Esophagus squamous epithelium (tissue), 5 donors: ENCODE data around the gene SLC47A1. TPM values are rescaled to one million over a fixed set of nuclear protein-coding genes. Genes with fewer than 3 reads are reported as not detected.
"Not testable (repeated sequence)": the region's sequence is repeated elsewhere in the genome, so short reads cannot be mapped to it uniquely, and the experiment has no call there.

ENCODE experiments used
- DNase-seq: peaks from one replicate; lab custom pipeline; 2025; lab: John Stamatoyannopoulos, UW
- H3K27ac ChIP-seq, 4 donors: fragments of 200-600 bp; sonication (generic); one replicate each; pipeline ENCODE4 v1.5.1; 2016 to 2019; ENCODE audit warnings: mild to moderate bottlenecking in 1 of 4
- H3K27me3 ChIP-seq, 4 donors: fragments of 200-600 bp; sonication (generic); 1 replicate in 3 of 4; 2 replicates in 1 of 4; pipeline versions ENCODE4 v1.5.1 to v1.6.0; 2017 to 2021; ENCODE audit warnings: antibody characterized with exemption in 1 of 4
- H3K36me3 ChIP-seq, 3 donors: fragments of 200-600 bp; sonication (generic); one replicate each; pipeline ENCODE4 v1.5.1; 2016 to 2019
- H3K4me1 ChIP-seq, 3 donors: fragments of 200-600 bp; sonication (generic); one replicate each; pipeline ENCODE4 v1.5.1; 2017 to 2019
- H3K4me3 ChIP-seq, 4 donors: fragments of 200-600 bp; sonication (generic); 1 replicate in 3 of 4; 2 replicates in 1 of 4; pipeline ENCODE4 v1.5.1; 2016 to 2019; ENCODE audit warnings: mild to moderate bottlenecking in 2 of 4, moderate library complexity in 1 of 4
- H3K9me3 ChIP-seq, 3 donors: fragments of 200-600 bp; sonication (generic); one replicate each; pipeline ENCODE4 v1.5.1; 2016 to 2019
- CTCF ChIP-seq, 6 experiments: fragments of 450-650 bp in 4 of 6; fragments of 200-600 bp in 2 of 6; sonication (generic) in 2 of 6; IDR thresholded peaks; one replicate each; pipeline ENCODE4 v1.5.1; 2016 to 2019; ENCODE audit warnings: antibody characterized with exemption in 6 of 6, mild to moderate bottlenecking in 4 of 6, moderate library complexity in 4 of 6
- POLR2A ChIP-seq, 4 donors: fragments of 450-650 bp; IDR thresholded peaks; one replicate each; pipeline ENCODE4 v1.6.1; 2017; ENCODE audit warnings: antibody characterized with exemption in 4 of 4, mild to moderate bottlenecking in 4 of 4, moderate library complexity in 3 of 4
- WGBS, 2 donors: methylation state at CpG; one replicate each; pipeline ENCODE4 v1.1.5; 2018; 5-methylcytosine and 5-hydroxymethylcytosine counted together
- intact Hi-C: fragments of 100-400 bp; cut with DNase I; formaldehyde crosslinking; loops from one replicate; pipeline ENCODE4 v1.15.0; 2022
- total RNA-seq, 4 donors: library from RNA; depleted of rRNA; stranded (reverse); fragments of >200 nt; gene quantifications; one replicate each; pipeline ENCODE4 v1.1.0, GENCODE V29; 2016
- donor health status: DM: yes; HTN: yes; CAD: no.

Gene SLC47A1
- total RNA-seq, 4 donors from 2014 or later, result 3.9 to 7.8 (median 7.3) TPM

- H3K36me3 ChIP-seq, result no peaks in the 10 kb centered on the region
- peaks cover 0 to 14% (median 8%) of the 10 kb centered on the region in 3 donors for H3K4me1 ChIP-seq
- H3K4me3 ChIP-seq, result no peak overlapping the region
- H3K9me3 ChIP-seq, result no peaks in the 10 kb centered on the region
- 75 to 76% methylated on average over 8 to 9 of the region's 9 CpGs for WGBS, 2 donors
- no peaks in the 10 kb centered on the region for H3K27me3 ChIP-seq
- DNase-seq, result no peak
- H3K27ac ChIP-seq, result no peak overlapping the region
- intact Hi-C loops, result no loop called here
- TF ChIP-seq POLR2A (IDR thresholded peaks at IDR 0.05), result no peak
- no peak for TF ChIP-seq CTCF (IDR thresholded peaks at IDR 0.05)
These were observed 31.1 kb upstream of the SLC47A1 start for GRCh38 chr17:19502517-19502916.

- DNase-seq, intact Hi-C loops, H3K27me3 ChIP-seq, H3K4me3 ChIP-seq, H3K9me3 ChIP-seq, H3K27ac ChIP-seq, H3K36me3 ChIP-seq: not testable (repeated sequence)
- WGBS, 2 donors, result 62 to 67% methylated on average over 1 to 3 of the region's 4 CpGs
- peaks cover 0 to 20% (median 8%) of the 10 kb centered on the region in 3 donors for H3K4me1 ChIP-seq
These were observed 28.1 kb upstream of the SLC47A1 start for GRCh38 chr17:19505561-19505960.

DNA sequence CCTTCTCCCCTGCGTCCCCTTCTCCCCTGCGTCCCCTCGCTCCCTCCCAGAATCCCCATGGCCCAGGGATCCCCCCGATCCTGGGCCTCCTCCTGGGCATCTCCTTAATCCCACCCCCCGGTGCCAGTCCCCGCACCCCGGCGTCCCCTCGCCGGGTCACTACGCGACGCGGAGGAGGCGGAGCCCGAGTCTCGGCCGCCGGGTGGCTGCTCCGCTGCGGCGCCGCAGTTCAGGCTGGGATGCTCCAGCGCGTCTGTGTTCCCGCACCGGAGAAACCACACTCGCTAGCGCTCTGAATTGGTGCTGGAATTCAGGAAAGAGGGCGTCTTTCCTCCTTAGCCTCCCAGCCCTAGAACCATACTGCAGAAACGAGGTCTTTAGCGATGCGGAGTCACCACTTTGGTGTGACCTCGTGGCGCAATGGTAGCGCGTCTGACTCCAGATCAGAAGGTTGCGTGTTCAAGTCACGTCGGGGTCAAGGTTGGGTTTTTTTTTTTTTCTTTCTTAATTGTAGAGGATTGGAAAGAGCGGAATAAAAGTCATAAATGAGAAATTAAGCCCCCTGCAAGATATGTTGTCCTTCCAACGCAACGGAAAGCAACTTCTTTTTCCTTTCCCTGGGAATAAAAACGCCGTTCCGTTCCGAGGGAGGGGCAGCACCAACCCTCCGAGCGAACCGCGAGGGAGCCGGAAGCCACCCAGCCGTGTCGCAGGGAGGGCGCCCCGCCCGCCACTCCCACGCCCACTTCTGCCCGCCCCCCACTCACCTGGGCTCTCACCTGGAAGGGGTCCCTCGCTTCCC is 25.7 kb upstream of the SLC47A1 start:
- Histone ChIP-seq H3K9me3 (no peaks in the 10 kb centered on the region), H3K4me1 (peaks cover 0 to 16% (median 8%) of the 10 kb centered on the region in 3 donors), H3K4me3 (peak overlapping the region; percentile 53 to 88 (median 86)), H3K27ac (peak overlapping the region; percentile 86 to 98 (median 96)), H3K36me3 (no peaks in the 10 kb centered on the region), H3K27me3 (no peaks in the 10 kb centered on the region)
- intact Hi-C loops, result no loop called here
- TF ChIP-seq POLR2A (IDR thresholded peaks at IDR 0.05) (peak in 1 of 4 donors; percentile 48), CTCF (IDR thresholded peaks at IDR 0.05) (peak in 1 of 6 experiments; percentile 10)
- DNase-seq, result no peak
- WGBS, 2 donors, result 0 to 2% methylated on average over 15 to 46 of the region's 60 CpGs

- Histone ChIP-seq H3K27me3 (no peaks in the 10 kb centered on the region), H3K4me1 (peaks cover 0 to 16% (median 8%) of the 10 kb centered on the region in 3 donors), H3K9me3 (no peaks in the 10 kb centered on the region), H3K4me3 (peak overlapping the region; percentile 53 to 88 (median 86)), H3K27ac (peak overlapping the region; percentile 86 to 98 (median 96)), H3K36me3 (no peaks in the 10 kb centered on the region)
- no peak for TF ChIP-seq CTCF (IDR thresholded peaks at IDR 0.05)
- no peak for TF ChIP-seq POLR2A (IDR thresholded peaks at IDR 0.05)
- WGBS, 2 donors, result 37 to 39% methylated on average over 6 of the region's 6 CpGs
- DNase-seq, result no peak
- intact Hi-C loops, result no loop called here
These were observed 25.1 kb upstream of the SLC47A1 start for GRCh38 chr17:19508577-19508867.

- intact Hi-C loops, DNase-seq, H3K4me3 ChIP-seq, H3K27ac ChIP-seq, H3K9me3 ChIP-seq, H3K27me3 ChIP-seq, H3K36me3 ChIP-seq: not testable (repeated sequence)
- 86 to 89% methylated on average over 5 of the region's 5 CpGs for WGBS, 2 donors
- H3K4me1 ChIP-seq, result peaks cover 0 to 22% (median 8%) of the 10 kb centered on the region in 3 donors
These were observed 24.3 kb upstream of the SLC47A1 start for GRCh38 chr17:19509281-19509852.

DNA sequence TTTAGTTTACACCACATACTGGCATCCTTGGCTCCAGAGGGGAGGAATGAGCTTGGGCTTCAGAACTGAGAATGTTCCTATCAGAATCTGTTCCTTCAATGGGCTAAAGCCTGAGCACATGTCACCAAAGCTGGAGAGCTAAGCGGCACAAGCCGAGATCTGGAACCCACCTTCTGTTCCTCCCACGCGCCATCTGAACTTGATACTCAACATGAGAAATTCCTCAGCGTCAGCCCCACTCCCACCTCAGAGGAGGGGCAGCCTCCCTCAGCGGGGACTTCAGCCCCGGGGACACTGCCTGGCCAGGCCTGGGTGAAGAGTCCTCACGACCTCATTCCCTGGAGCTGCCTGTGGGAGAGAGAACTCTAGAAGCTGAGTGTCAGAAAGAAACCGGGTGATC is 22.8 kb upstream of the SLC47A1 start:
- peak overlapping the region in 1 of 4 donors; percentile 12 for H3K27ac ChIP-seq

More for the DNA sequence above, 22.8 kb upstream of the SLC47A1 start:
- H3K4me1 ChIP-seq, result peaks cover 0 to 22% (median 7%) of the 10 kb centered on the region in 3 donors
- H3K36me3 ChIP-seq, result no peaks in the 10 kb centered on the region
- no peak for DNase-seq
- no peak for TF ChIP-seq CTCF (IDR thresholded peaks at IDR 0.05)
- TF ChIP-seq POLR2A (IDR thresholded peaks at IDR 0.05), result no peak
- no peaks in the 10 kb centered on the region for H3K9me3 ChIP-seq
- H3K27me3 ChIP-seq, result no peaks in the 10 kb centered on the region
- H3K4me3 ChIP-seq, result no peak overlapping the region
- 61 to 100% methylated on average over 2 to 9 of the region's 9 CpGs for WGBS, 2 donors
- intact Hi-C loops, result loop anchor here (10.0 kb wide), 1 partner anchor 134 kb away; the partner anchor contains the start of gene ALDH3A2
